A549 (cell line): Measurements from ENCODE around the gene KCNQ1. TPM values are rescaled to one million over a fixed set of nuclear protein-coding genes. Genes with fewer than 3 reads are reported as not detected.

Experiments
- ATAC-seq, 2 experiments: fragments of 200-7000 bp in 1 of 2; fragments of >200 bp in 1 of 2; cut with Nextera tagmentation in 1 of 2; cut with Tn5 transposase in 1 of 2; 3 replicates each; pipeline versions ENCODE4 v1.8.0 to v1.9.1; 2018 to 2020; ENCODE audit warnings: mild to moderate bottlenecking in 1 of 2, moderate library complexity in 1 of 2
- CTCF ChIA-PET: fragments of 300-600 bp; sonication (Branson Sonifier 250); formaldehyde crosslinking; extraction: SDS; loops from one replicate; lab custom pipeline; 2021; ENCODE audit warnings: antibody characterized with exemption, inconsistent platforms; lab: Yijun Ruan, JAX
- POLR2A ChIA-PET: fragments of 350-600 bp; formaldehyde crosslinking; extraction: SDS; loops from one replicate; lab custom pipeline; 2021; ENCODE audit warnings: antibody characterized with exemption, inconsistent platforms; lab: Yijun Ruan, JAX
- DNase-seq, 2 experiments: peaks; one replicate each; pipeline versions ENCODE4 v3.0.0 to v3.0.0-alpha.2; 2011 to 2016; ENCODE audit warnings: low read depth in 1 of 2, low spot score in 1 of 2
- FAIRE-seq: peaks from 2 replicates; lab custom pipeline; 2011; peaks lifted over from hg19 to GRCh38; lab: Jason Lieb, UNC
- H3K27ac ChIP-seq, 2 experiments: fragments of >200 bp; sonication (Bioruptor Twin); formaldehyde crosslinking; 3 replicates each; pipeline ENCODE4 v1.5.1; 2016 to 2017
- H3K4me1 ChIP-seq: fragments of >200 bp; sonication (Bioruptor Twin); formaldehyde crosslinking; 3 replicates; pipeline ENCODE4 v1.6.1; 2016
- H3K4me2 ChIP-seq: fragments of >200 bp; sonication (Bioruptor Twin); formaldehyde crosslinking; 3 replicates; pipeline ENCODE4 v1.6.1; 2016
- H3K4me3 ChIP-seq: fragments of >200 bp; sonication (Bioruptor Twin); formaldehyde crosslinking; 3 replicates; pipeline ENCODE4 v1.5.1; 2016
- H3K9me3 ChIP-seq: fragments of >200 bp; sonication (Bioruptor Twin); formaldehyde crosslinking; 3 replicates; pipeline ENCODE4 v1.6.1; 2016
- BCL3 ChIP-seq: fragments of >200 bp; sonication (Bioruptor Twin); formaldehyde crosslinking; IDR thresholded peaks from 3 replicates; pipeline ENCODE4 v1.6.1; 2016
- CBX8 ChIP-seq: fragments of 200-600 bp; sonication (generic); IDR thresholded peaks from 2 replicates; pipeline ENCODE4 v1.6.1; 2016
- CHD2 ChIP-seq: fragments of 150-350 bp; IDR thresholded peaks from 2 replicates; pipeline ENCODE4 v1.6.1; 2014; ENCODE audit warnings: low read length; ENCODE audit not compliant: partially characterized antibody
- E2F6 ChIP-seq: IDR thresholded peaks from 2 replicates; pipeline ENCODE4 v1.6.1; 2012; ENCODE audit warnings: low read depth, borderline replicate concordance
- EHF ChIP-seq: fragments of 250-450 bp; sonication (Bioruptor Pico); IDR thresholded peaks from 2 replicates; pipeline ENCODE4 v1.5.0; 2020; ENCODE audit warnings: mild to moderate bottlenecking
- ELK1 ChIP-seq: fragments of 150-350 bp; IDR thresholded peaks from 2 replicates; pipeline ENCODE4 v1.6.1; 2014; ENCODE audit warnings: low read depth, mild to moderate bottlenecking, low read length
- EP300 ChIP-seq, 2 experiments: fragments of >200 bp; sonication (Bioruptor Twin); formaldehyde crosslinking; IDR thresholded peaks; 2 replicates in 1 of 2; 3 replicates in 1 of 2; pipeline ENCODE4 v1.6.1; 2016 to 2017
- FOSL2 ChIP-seq, 2 experiments: fragments of 450-650 bp in 1 of 2; fragments of >200 bp in 1 of 2; sonication (Bioruptor Twin) in 1 of 2; formaldehyde crosslinking; IDR thresholded peaks; 2 replicates each; pipeline versions ENCODE4 v1.5.0 to v1.6.1; 2016 to 2020; ENCODE audit warnings: mild to moderate bottlenecking in 1 of 2, moderate library complexity in 1 of 2
- FOXS1 ChIP-seq: fragments of 250-450 bp; sonication (Bioruptor Pico); IDR thresholded peaks from 2 replicates; pipeline ENCODE4 v1.5.0; 2020; ENCODE audit warnings: mild to moderate bottlenecking, moderate library complexity
- HES2 ChIP-seq: fragments of >200 bp; sonication (Bioruptor Twin); formaldehyde crosslinking; IDR thresholded peaks from 2 replicates; pipeline ENCODE4 v1.6.1; 2016
- HEYL ChIP-seq: fragments of 250-450 bp; sonication (Bioruptor Pico); IDR thresholded peaks from 2 replicates; pipeline ENCODE4 v1.8.0; 2021; ENCODE audit warnings: mild to moderate bottlenecking, moderate library complexity
- HOXA7 ChIP-seq: fragments of 250-450 bp; sonication (Bioruptor Pico); IDR thresholded peaks from 2 replicates; pipeline ENCODE4 v1.5.0; 2020; ENCODE audit warnings: mild to moderate bottlenecking, moderate library complexity
- HOXB5 ChIP-seq: fragments of 250-450 bp; sonication (Bioruptor Pico); IDR thresholded peaks from 2 replicates; pipeline ENCODE4 v1.5.0; 2020; ENCODE audit warnings: mild to moderate bottlenecking, moderate library complexity
- KDM1A ChIP-seq: fragments of 200-600 bp; sonication (generic); IDR thresholded peaks from 2 replicates; pipeline ENCODE4 v1.6.1; 2016; ENCODE audit warnings: low read depth, mild to moderate bottlenecking
- MYC ChIP-seq: IDR thresholded peaks from 2 replicates; pipeline ENCODE4 v1.6.1; 2012; ENCODE audit warnings: mild to moderate bottlenecking, inconsistent platforms, low read length, improper control_type of control experiment, borderline replicate concordance
- PHF8 ChIP-seq: fragments of 200-600 bp; sonication (generic); IDR thresholded peaks from 2 replicates; pipeline ENCODE4 v1.6.1; 2016; ENCODE audit warnings: low read depth, mild to moderate bottlenecking, antibody characterized with exemption, moderate library complexity, borderline replicate concordance
- POLR2A ChIP-seq: IDR thresholded peaks from 2 replicates; pipeline ENCODE4 v1.6.1; 2012; ENCODE audit warnings: mild to moderate bottlenecking, low read length
- RARB ChIP-seq: fragments of 250-450 bp; sonication (Bioruptor Pico); IDR thresholded peaks from 2 replicates; pipeline ENCODE4 v1.8.0; 2021; ENCODE audit warnings: mild to moderate bottlenecking, moderate library complexity
- SREBF2 ChIP-seq: fragments of 450-650 bp; IDR thresholded peaks from 2 replicates; pipeline ENCODE4 v1.6.1; 2014; ENCODE audit warnings: mild to moderate bottlenecking, moderate library complexity
- TP53 ChIP-seq: fragments of 250-450 bp; sonication (Bioruptor Pico); IDR thresholded peaks from 2 replicates; pipeline ENCODE4 v1.5.0; 2021; ENCODE audit warnings: mild to moderate bottlenecking, moderate library complexity
- ZC3H11A ChIP-seq: fragments of 450-650 bp; IDR thresholded peaks from 2 replicates; pipeline ENCODE4 v1.6.1; 2014; ENCODE audit warnings: antibody characterized with exemption, mild to moderate bottlenecking
- WGBS: methylation state at CpG from one replicate; pipeline ENCODE4 v1.1.6; 2017; ENCODE audit errors: missing lambda C conversion rate; 5-methylcytosine and 5-hydroxymethylcytosine counted together
- polyA plus RNA-seq, 4 experiments: library from polyadenylated mRNA; depleted of rRNA in 3 of 4; stranded (reverse); fragments of >200 nt; fragmentation: RNase III in 1 of 4; extraction: RNeasy Plus Mini Kit Qiagen cat#74134 plus additional on column Dnase treatment in 1 of 4; gene quantifications; 2 replicates in 3 of 4; 3 replicates in 1 of 4; pipeline ENCODE4 v1.2.3, GENCODE V29; 2011 to 2017
- TF ChIP-seq, protein P1 (sequence below): IDR thresholded peaks from 2 replicates; pipeline ENCODE4 v1.6.1; 2012

The KCNQ1 gene
- polyA plus RNA-seq, 2 of the 4 experiments (the other 2 are of a cell fraction), result 0.14 to 0.17 TPM

DNA sequence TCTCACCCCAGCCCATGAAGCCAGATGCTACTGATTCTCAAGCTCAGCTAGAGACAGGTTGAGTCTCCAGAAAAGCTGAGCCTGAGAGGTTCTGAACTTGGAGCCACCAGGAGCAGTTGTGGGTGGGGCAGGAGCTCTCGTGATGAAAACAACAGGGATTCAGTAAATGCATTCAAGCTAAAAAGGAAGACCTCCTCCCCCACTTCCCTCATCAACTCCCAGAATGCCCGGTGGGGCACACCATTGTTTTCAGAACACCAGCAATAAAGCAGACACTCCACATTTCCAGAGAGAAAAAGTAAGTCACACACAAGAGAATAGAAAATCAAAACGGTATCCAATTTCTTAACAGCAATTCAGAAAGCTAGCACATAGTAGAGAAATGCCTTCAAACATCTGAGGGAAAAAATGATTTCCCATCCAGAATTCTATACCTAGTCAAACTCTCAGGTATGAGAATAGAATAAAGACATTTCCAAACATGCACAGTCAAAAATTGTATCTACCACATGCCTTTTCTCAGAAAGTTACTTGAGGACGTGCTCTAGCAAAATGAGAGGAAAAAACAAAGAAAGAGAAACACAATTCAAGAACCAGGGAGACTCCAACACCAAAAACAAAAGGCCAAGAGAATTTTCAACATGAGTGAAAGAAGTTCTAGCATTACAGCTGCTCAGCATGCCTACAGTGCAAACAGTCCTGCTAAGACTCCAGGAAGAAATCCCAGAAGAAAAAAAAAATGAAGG lies 383.9 kb downstream of the KCNQ1 start (continued):
- TF ChIP-seq E2F6, result no peak
- TF ChIP-seq MYC, result no peak
- TF ChIP-seq FOSL2 (IDR thresholded peaks at IDR 0.05), result no peak
- no peak for TF ChIP-seq FOSL2 (CRISPR knock-in tag; IDR thresholded peaks at IDR 0.05)
- no peak for TF ChIP-seq HES2
- TF ChIP-seq RARB (CRISPR knock-in tag), result no peak

DNA sequence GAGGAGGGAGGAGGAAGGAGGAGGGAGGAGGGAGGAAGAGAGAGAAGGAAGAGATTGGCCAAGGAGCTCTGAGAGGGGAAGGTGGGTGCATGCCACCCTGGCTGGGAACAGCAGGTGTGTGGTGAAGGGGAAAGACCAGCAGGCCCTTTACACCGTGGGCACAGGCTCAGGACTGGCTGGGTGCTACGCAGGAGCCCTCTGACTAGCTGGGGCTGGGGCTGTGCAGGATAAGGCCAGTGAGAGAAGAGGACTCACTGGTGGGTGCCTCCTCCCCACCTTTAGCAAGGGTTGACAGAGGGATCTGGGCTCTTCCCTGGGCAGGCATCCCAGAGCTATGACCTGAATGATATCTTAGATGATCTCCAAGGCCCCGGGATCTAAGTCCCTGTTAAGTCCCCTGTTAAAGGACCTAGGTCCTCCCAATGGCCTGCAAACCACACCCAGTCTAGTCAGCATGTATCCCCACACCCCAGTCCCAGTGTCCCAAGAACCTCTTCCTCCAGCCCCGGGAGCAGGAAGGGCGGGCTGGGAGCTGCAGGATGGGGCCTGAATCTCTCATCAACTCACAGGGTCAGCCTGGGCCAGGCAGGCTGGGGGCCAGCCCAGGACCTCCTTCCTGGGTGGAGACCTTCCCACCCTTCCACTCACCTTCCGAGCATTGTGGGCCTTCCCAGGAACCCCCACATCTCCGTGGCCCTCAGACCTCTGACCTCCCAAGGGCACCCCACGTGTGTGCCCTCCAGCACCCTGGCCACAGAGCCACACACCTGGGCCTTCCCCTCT lies 385.4 kb downstream of the KCNQ1 start:
- Histone ChIP-seq H3K4me2 (no peak overlapping the region), H3K4me3 (no peak overlapping the region), H3K9me3 (peaks cover 16% of the 10 kb centered on the region)
- CTCF ChIA-PET, result interaction anchor here (0.7 to 1.4 kb wide), 2 partner anchors 49 to 93 kb away, joined by 3 read pairs; no protein-coding TSS in a partner anchor
- DNase-seq, result no peak
- WGBS, result 30% methylated on average over 5 of the region's 8 CpGs
- ATAC-seq, result no peak
- POLR2A ChIA-PET, result interaction anchor here (0.7 kb wide), 1 partner anchor 1328 kb away, joined by 11 read pairs; no protein-coding TSS in a partner anchor
- FAIRE-seq, result no peak
- TF ChIP-seq FOXS1 (no peak), FOSL2 (IDR thresholded peaks at IDR 0.05) (no peak), FOSL2 (CRISPR knock-in tag; IDR thresholded peaks at IDR 0.05) (no peak), BCL3 (no peak), SREBF2 (no peak), HOXB5 (CRISPR knock-in tag) (no peak), ELK1 (no peak), POLR2A (no peak), EHF (CRISPR knock-in tag) (no peak), HOXA7 (CRISPR knock-in tag) (no peak), TP53 (CRISPR knock-in tag) (no peak), EP300 (IDR thresholded peaks at IDR 0.05) (no peak), HEYL (no peak), CBX8 (no peak), CHD2 (no peak), PHF8 (no peak), HES2 (no peak), ZC3H11A (no peak), KDM1A (no peak)
- TF ChIP-seq, protein P1, sequence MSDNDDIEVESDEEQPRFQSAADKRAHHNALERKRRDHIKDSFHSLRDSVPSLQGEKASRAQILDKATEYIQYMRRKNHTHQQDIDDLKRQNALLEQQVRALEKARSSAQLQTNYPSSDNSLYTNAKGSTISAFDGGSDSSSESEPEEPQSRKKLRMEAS, result no peak
- TF ChIP-seq, all 56 proteins: peak for 0
- Histone ChIP-seq H3K27ac (no peak overlapping the region), H3K4me1 (peaks cover 10% of the 10 kb centered on the region; the same call in 2 of the 3 replicates)
